ENCODE measurements around the gene INPP5D.

Gene INPP5D

GRCh38 chr2:233208382-233209116 is 148.4 kb downstream of the INPP5D start:
- DNase-seq (ENCODE audit: low read depth in 2 of 2): no peak

- DNase-seq (ENCODE audit: low read depth in 2 of 2): no peak
Measured at GRCh38 chr2:233209117-233209532, 149.0 kb downstream of the INPP5D start.

- DNase-seq (ENCODE audit: low read depth in 2 of 2): no peak
Measured at GRCh38 chr2:233209533-233210171, 149.5 kb downstream of the INPP5D start.

GRCh38 chr2:233210281-233210680 is 150.1 kb downstream of the INPP5D start:
- no peak for DNase-seq (ENCODE audit: low read depth in 2 of 2)

- DNase-seq (ENCODE audit: low read depth in 2 of 2): no peak
Measured at GRCh38 chr2:233210843-233211547, 150.9 kb downstream of the INPP5D start.

GRCh38 chr2:233211548-233211895 is 151.4 kb downstream of the INPP5D start:
- no peak for DNase-seq (ENCODE audit: low read depth in 2 of 2)

GRCh38 chr2:233213011-233213410 is 152.9 kb downstream of the INPP5D start:
- no peak for DNase-seq (ENCODE audit: low read depth in 2 of 2)

- no peak for DNase-seq (ENCODE audit: low read depth in 2 of 2)
Measured at GRCh38 chr2:233213975-233214374, 153.8 kb downstream of the INPP5D start.

GRCh38 chr2:233217892-233218377 is 157.8 kb downstream of the INPP5D start:
- DNase-seq (ENCODE audit: low read depth in 2 of 2): no peak

- no peak for DNase-seq (ENCODE audit: low read depth in 2 of 2)
Measured at GRCh38 chr2:233218836-233219235, 158.7 kb downstream of the INPP5D start.

GRCh38 chr2:233219848-233220247 is 159.7 kb downstream of the INPP5D start:
- DNase-seq (ENCODE audit: low read depth in 2 of 2): no peak

GRCh38 chr2:233221378-233222063 is 161.4 kb downstream of the INPP5D start:
- DNase-seq (ENCODE audit: low read depth in 2 of 2): no peak

- DNase-seq (ENCODE audit: low read depth in 2 of 2): no peak
Measured at GRCh38 chr2:233223059-233223894, 163.1 kb downstream of the INPP5D start.

GRCh38 chr2:233225230-233226068 is 165.3 kb downstream of the INPP5D start:
- DNase-seq (ENCODE audit: low read depth in 2 of 2): no peak

- no peak for DNase-seq (ENCODE audit: low read depth in 2 of 2)
Measured at GRCh38 chr2:233226511-233227031, 166.4 kb downstream of the INPP5D start.

GRCh38 chr2:233227346-233227978 is 167.3 kb downstream of the INPP5D start:
- DNase-seq (ENCODE audit: low read depth in 2 of 2): no peak

- no peak for DNase-seq (ENCODE audit: low read depth in 2 of 2)
Measured at GRCh38 chr2:233228376-233228775, 168.2 kb downstream of the INPP5D start.

GRCh38 chr2:233233618-233234230 is 173.6 kb downstream of the INPP5D start:
- no peak for DNase-seq (ENCODE audit: low read depth in 2 of 2)

- DNase-seq (ENCODE audit: low read depth in 2 of 2): no peak
Measured at GRCh38 chr2:233234264-233234663, 174.1 kb downstream of the INPP5D start.

Measured in stimulated activated CD8-positive, alpha-beta memory T cell treated with anti-CD3 and anti-CD28 coated beads, Interleukin-7, amount 100 ng/mL, for 4 hours (primary cell).